ENCODE results near the gene MAZ. TPM values are rescaled to one million over a fixed set of nuclear protein-coding genes. Genes with fewer than 3 reads are reported as not detected.
A peak's percentile ranks its signal among the peaks of the same experiment; 100 is the strongest.

Gene MAZ
- total and polyA plus RNA-seq, 2 of the 13 experiments (the other 11 are each of a cell fraction or from before 2014, with no cell fraction given), result 203 to 277 TPM

GRCh38 chr16:29804455-29805231 lies 1.7 kb upstream of the MAZ start (continued):
- no peak for TF ChIP-seq ZNF609 (CRISPR knock-in tag; IDR thresholded peaks at IDR 0.05; ENCODE audit: borderline replicate concordance)
- TF ChIP-seq THAP9 (CRISPR knock-in tag; IDR thresholded peaks at IDR 0.05; ENCODE audit: borderline replicate concordance), result no peak
- TF ChIP-seq ZNF484 (CRISPR knock-in tag; IDR thresholded peaks at IDR 0.05; ENCODE audit: borderline replicate concordance, low read depth), result no peak
- TF ChIP-seq EEA1 (CRISPR knock-in tag; IDR thresholded peaks at IDR 0.05; ENCODE audit: borderline replicate concordance), result peak; percentile 11; the same call in 1 of the 2 replicates
- TF ChIP-seq ZNF10 (CRISPR knock-in tag; IDR thresholded peaks at IDR 0.05; ENCODE audit: borderline replicate concordance, low read depth), result no peak
- TF ChIP-seq SOX13 (IDR thresholded peaks at IDR 0.05), result no peak; the same call in 1 of the 2 replicates
- TF ChIP-seq SOX13 (CRISPR knock-in tag; conservative IDR thresholded peaks at IDR 0.05 in 1 of 2, IDR thresholded peaks at IDR 0.05 in 1 of 2), result no peak
- TF ChIP-seq EZH2 (conservative IDR thresholded peaks at IDR 0.05; ENCODE audit: low read depth, low read length), result no peak
- TF ChIP-seq KDM2A (CRISPR knock-in tag; IDR thresholded peaks at IDR 0.05; ENCODE audit: borderline replicate concordance, low read depth), result no peak
- no peak for TF ChIP-seq BRCA1 (CRISPR knock-in tag; IDR thresholded peaks at IDR 0.05)
- TF ChIP-seq RELA (CRISPR knock-in tag; IDR thresholded peaks at IDR 0.05), result no peak
- TF ChIP-seq PCBP1 (IDR thresholded peaks at IDR 0.05; ENCODE audit: borderline replicate concordance, low read depth, low read length), result peak; percentile 67; the same call in 1 of the 2 replicates
- TF ChIP-seq HMGXB3 (CRISPR knock-in tag; IDR thresholded peaks at IDR 0.05; ENCODE audit: borderline replicate concordance), result no peak
- no peak for TF ChIP-seq LCORL (IDR thresholded peaks at IDR 0.05)
- no peak for TF ChIP-seq LCORL (CRISPR knock-in tag; IDR thresholded peaks at IDR 0.05)
- TF ChIP-seq TBL1XR1 (IDR thresholded peaks at IDR 0.05; ENCODE audit: borderline replicate concordance, low read length, partially characterized antibody), result no peak
- no peak for TF ChIP-seq HIVEP1 (CRISPR knock-in tag; IDR thresholded peaks at IDR 0.05)

All from HepG2 (cell line).